ENCODE measurements around the gene MRM2. TPM values are rescaled to one million over a fixed set of nuclear protein-coding genes. Genes with fewer than 3 reads are reported as not detected.

Gene MRM2
- total RNA-seq, 1 experiment from 2014 or later = 34.7 TPM

- TF ChIP-seq ZNF274 (IDR thresholded peaks at IDR 0.05; ENCODE audit: low read depth, low read length) = no peak
- TF ChIP-seq EZH2 (IDR thresholded peaks at IDR 0.05) = no peak
- TF ChIP-seq SRF (IDR thresholded peaks at IDR 0.05; ENCODE audit: low read depth) = no peak
- no peak for TF ChIP-seq SIN3A (IDR thresholded peaks at IDR 0.05; ENCODE audit: low read depth)
- no peak for TF ChIP-seq YY1 (IDR thresholded peaks at IDR 0.05; ENCODE audit: extremely low read depth, insufficient replicate concordance, low read depth, low read length)
- TF ChIP-seq CEBPB (IDR thresholded peaks at IDR 0.05; ENCODE audit: low read depth) = no peak
- no peak for TF ChIP-seq TCF7L2 (IDR thresholded peaks at IDR 0.05; ENCODE audit: borderline replicate concordance, extremely low read depth, insufficient read depth, insufficient read length)
- TF ChIP-seq ZFX (IDR thresholded peaks at IDR 0.05) = no peak
These were observed 40.3 kb upstream of the MRM2 start (continued) for GRCh38 chr7:2282185-2282751.

- no peak overlapping the region for H3K4me3 ChIP-seq (replicated peaks in 1 of 2; ENCODE audit: low read depth in 1 of 2, low read length in 2 of 2)
- ATAC-seq (no peak), DNase-seq (ENCODE audit: low read depth, low spot score) (no peak)
- CTCF ChIA-PET = no interaction called here
- H3K9me3 ChIP-seq (ENCODE audit: control insufficient read depth in 1 of 2, insufficient read depth in 1 of 2, low read depth in 1 of 2, low read length in 2 of 2) = no peaks in the 10 kb centered on the region
- peaks cover 10% of the 10 kb centered on the region for H3K79me2 ChIP-seq (ENCODE audit: insufficient read depth, low read length)
- RAD21 ChIA-PET (ENCODE audit: low non-redundant PET in 1 of 2, low total read pairs in 2 of 2, uncharacterized antibody in 2 of 2, unreplicated experiment in 2 of 2) = no interaction called here
- H3K27me3 ChIP-seq (ENCODE audit: insufficient read depth, low read length) = no peaks in the 10 kb centered on the region
- BruUV-seq (replicated peaks) = no TSS peak
- no peak overlapping the region for H3K27ac ChIP-seq (ENCODE audit: low read depth, low read length)
- H3K9ac ChIP-seq (ENCODE audit: low read length) = no peak overlapping the region
- H2AFZ ChIP-seq (ENCODE audit: low read depth, low read length, poor library complexity, severe bottlenecking) = no peak overlapping the region
- POLR2A ChIA-PET = no interaction called here
- no peak overlapping the region for H3K4me2 ChIP-seq (ENCODE audit: low read length)
- H3K4me1 ChIP-seq (ENCODE audit: control insufficient read depth in 1 of 2, insufficient read depth in 2 of 2, low read length in 2 of 2) = no peaks in the 10 kb centered on the region
- TF ChIP-seq ATF3 (IDR thresholded peaks at IDR 0.05) = no peak
- TF ChIP-seq EGR1 (IDR thresholded peaks at IDR 0.05; ENCODE audit: low read depth) = no peak
- TF ChIP-seq ELF1 (IDR thresholded peaks at IDR 0.05; ENCODE audit: borderline replicate concordance, low read depth) = no peak
- TF ChIP-seq TCF7L2 (IDR thresholded peaks at IDR 0.05; ENCODE audit: borderline replicate concordance, extremely low read depth, insufficient read depth, insufficient read length) = no peak
- TF ChIP-seq SP1 (IDR thresholded peaks at IDR 0.05; ENCODE audit: low read depth) = no peak
- TF ChIP-seq ZBTB33 (IDR thresholded peaks at IDR 0.05; ENCODE audit: extremely low read depth, insufficient replicate concordance, low read length) = no peak
- no peak for TF ChIP-seq RAD21 (IDR thresholded peaks at IDR 0.05; ENCODE audit: low read depth)
- TF ChIP-seq POLR2AphosphoS5 (IDR thresholded peaks at IDR 0.05; ENCODE audit: low read depth, low read length) = no peak
- no peak for TF ChIP-seq CEBPB (IDR thresholded peaks at IDR 0.05; ENCODE audit: low read depth)
- TF ChIP-seq SRF (IDR thresholded peaks at IDR 0.05; ENCODE audit: low read depth) = no peak
- TF ChIP-seq EZH2 (IDR thresholded peaks at IDR 0.05) = no peak
- no peak for TF ChIP-seq MAX (IDR thresholded peaks at IDR 0.05)
- no peak for TF ChIP-seq EZH2phosphoT487 (IDR thresholded peaks at IDR 0.05; ENCODE audit: borderline replicate concordance)
- no peak for TF ChIP-seq YY1 (IDR thresholded peaks at IDR 0.05; ENCODE audit: extremely low read depth, insufficient replicate concordance, low read depth, low read length)
- TF ChIP-seq POLR2A (IDR thresholded peaks at IDR 0.05; ENCODE audit: borderline replicate concordance, extremely low read depth, insufficient read depth, insufficient read length) = no peak
- no peak for TF ChIP-seq ZNF274 (IDR thresholded peaks at IDR 0.05; ENCODE audit: low read depth, low read length)
- H3K9me2 ChIP-seq (ENCODE audit: insufficient read depth) = no peaks in the 10 kb centered on the region
- H4K20me1 ChIP-seq (ENCODE audit: insufficient read depth) = no peaks in the 10 kb centered on the region
- H3K36me3 ChIP-seq (ENCODE audit: control insufficient read depth in 1 of 2, insufficient read depth in 2 of 2, low read length in 2 of 2) = no peaks in the 10 kb centered on the region
- intact Hi-C loops (cut with micrococcal nuclease) = no loop called here
These were observed 39.5 kb upstream of the MRM2 start for GRCh38 chr7:2281541-2281940.

Data from HCT116 (cell line).